ENCODE measurements around the gene CHST8. TPM values are rescaled to one million over a fixed set of nuclear protein-coding genes. Genes with fewer than 3 reads are reported as not detected.
A peak's percentile ranks its signal among the peaks of the same experiment; 100 is the strongest.

Gene CHST8
- total RNA-seq, 1 donor from 2014 or later: 1.4 TPM

GRCh38 chr19:33673258-33673875 lies 51.6 kb downstream of the CHST8 start:
- peak; percentile 60 for DNase-seq (ENCODE audit: low spot score)

GRCh38 chr19:33673996-33674625 lies 52.4 kb downstream of the CHST8 start:
- peak; percentile 79 for DNase-seq (ENCODE audit: low spot score)

- peak; percentile 79 for DNase-seq (ENCODE audit: low spot score)
These were observed 53.0 kb downstream of the CHST8 start for GRCh38 chr19:33674626-33675367.

- DNase-seq (ENCODE audit: low spot score): peak; percentile 41
These were observed 53.9 kb downstream of the CHST8 start for GRCh38 chr19:33675501-33676124.

- peak; percentile 57 for DNase-seq (ENCODE audit: low spot score)
These were observed 55.4 kb downstream of the CHST8 start for GRCh38 chr19:33676999-33677665.

- DNase-seq (ENCODE audit: low spot score): peak; percentile 78
These were observed 56.1 kb downstream of the CHST8 start for GRCh38 chr19:33677745-33678426.

- no peak for DNase-seq (ENCODE audit: low spot score)
These were observed 57.2 kb downstream of the CHST8 start for GRCh38 chr19:33678796-33679585.

GRCh38 chr19:33679696-33680095 lies 57.9 kb downstream of the CHST8 start:
- DNase-seq (ENCODE audit: low spot score): no peak

GRCh38 chr19:33681081-33681680 lies 59.4 kb downstream of the CHST8 start:
- no peak for DNase-seq (ENCODE audit: low spot score)

- DNase-seq (ENCODE audit: low spot score): no peak
These were observed 62.3 kb downstream of the CHST8 start for GRCh38 chr19:33683881-33684537.

- DNase-seq (ENCODE audit: low spot score): no peak
These were observed 62.9 kb downstream of the CHST8 start for GRCh38 chr19:33684538-33685232.

- peak; percentile 72 for DNase-seq (ENCODE audit: low spot score)
These were observed 63.8 kb downstream of the CHST8 start for GRCh38 chr19:33685541-33685940.

- DNase-seq (ENCODE audit: low spot score): peak; percentile 26
These were observed 64.5 kb downstream of the CHST8 start for GRCh38 chr19:33686262-33686661.

GRCh38 chr19:33686687-33687480 lies 65.1 kb downstream of the CHST8 start:
- DNase-seq (ENCODE audit: low spot score): peak; percentile 78

- peak; percentile 79 for DNase-seq (ENCODE audit: low spot score)
These were observed 65.9 kb downstream of the CHST8 start for GRCh38 chr19:33687481-33688170.

GRCh38 chr19:33688171-33688992 lies 66.6 kb downstream of the CHST8 start:
- peak; percentile 89 for DNase-seq (ENCODE audit: low spot score)
